ENCODE results near the gene NDFIP1. TPM values are rescaled to one million over a fixed set of nuclear protein-coding genes. Genes with fewer than 3 reads are reported as not detected.

Gene NDFIP1
- total and polyA plus RNA-seq, 10 of the 15 experiments (the other 5 are each of a cell fraction or from before 2014, with no cell fraction given): 0.08 to 2.7 (median 0.92) TPM

DNA sequence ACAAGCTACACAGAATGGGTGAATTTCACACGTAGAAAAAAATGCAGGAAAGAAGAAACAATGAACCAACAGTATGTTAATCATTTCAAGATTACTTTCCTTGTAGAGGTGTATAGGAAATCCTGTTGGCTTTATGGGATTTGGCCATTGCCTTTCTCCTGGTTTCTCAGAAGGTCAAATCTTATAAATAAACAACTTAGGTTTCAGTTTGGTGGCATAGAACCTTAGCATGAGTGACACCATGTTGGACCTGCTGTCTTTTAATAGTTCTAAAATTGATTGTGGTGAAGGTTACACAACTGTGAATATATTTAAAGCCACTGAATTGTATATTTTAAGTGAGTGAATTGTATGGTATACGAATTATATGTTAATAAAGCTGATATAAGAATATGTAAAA lies 16.7 kb upstream of the NDFIP1 start:
- Histone ChIP-seq H3K4me3 (no peak overlapping the region), H3K9ac (ENCODE audit: control insufficient read depth, insufficient read depth, low read length) (no peak overlapping the region), H3K79me2 (ENCODE audit: control insufficient read depth, insufficient read depth, low read length) (no peaks in the 10 kb centered on the region), H3K4me2 (ENCODE audit: control insufficient read depth, insufficient read depth) (no peak overlapping the region), H3K36me3 (ENCODE audit: control insufficient read depth in 2 of 2, insufficient read depth in 2 of 2, low read length in 1 of 2) (no peaks in the 10 kb centered on the region), H3K9me3 (replicated peaks; ENCODE audit: control insufficient read depth, insufficient read depth, low read length) (no peaks in the 10 kb centered on the region), H4K20me1 (ENCODE audit: control insufficient read depth, insufficient read depth) (no peaks in the 10 kb centered on the region; the same call in 1 of the 2 replicates), H2AFZ (ENCODE audit: control insufficient read depth, low read depth, low read length) (no peak overlapping the region), H3K27me3 (replicated peaks in 1 of 2; ENCODE audit: control insufficient read depth in 2 of 2, insufficient read depth in 2 of 2, low read length in 1 of 2) (no peaks in the 10 kb centered on the region), H3K4me1 (ENCODE audit: control insufficient read depth, insufficient read depth, low read length) (0 out of 2 replicates have a peak, but pooled peaks cover 7% of the 10 kb centered on the region), H3K27ac (ENCODE audit: control insufficient read depth, insufficient read depth) (no peak overlapping the region)
- FAIRE-seq (no peak), DNase-seq (ENCODE audit: low read depth, low spot score) (no peak), ATAC-seq (no peak)
- RAD21 ChIA-PET (ENCODE audit: unreplicated experiment): no interaction called here
- intact Hi-C loops (cut with micrococcal nuclease; ENCODE audit: unreplicated experiment) (no loop called here), in situ Hi-C loops (cut with MboI) (no loop called here)
- WGBS (ENCODE audit: insufficient coverage, insufficient replicate concordance, low lambda C conversion rate, missing lambda C conversion rate): 8% methylated on average over 2 of the region's 2 CpGs
- POLR2A ChIA-PET: interaction anchor here (0.5 kb wide), 1 partner anchor 20 kb away, joined by 3 read pairs; no protein-coding TSS in a partner anchor
- CTCF ChIA-PET: interaction anchor here (0.6 to 0.8 kb wide), 2 partner anchors 100 to 213 kb away, joined by 3 read pairs; no protein-coding TSS in a partner anchor
- TF ChIP-seq ETV6 (conservative IDR thresholded peaks at IDR 0.05 in 1 of 2, IDR thresholded peaks at IDR 0.05 in 1 of 2; ENCODE audit: borderline replicate concordance in 1 of 2, low read depth in 1 of 2): no peak
- TF ChIP-seq SPI1 (IDR thresholded peaks at IDR 0.05; ENCODE audit: borderline replicate concordance, insufficient read depth, low read depth, low read length): no peak
- TF ChIP-seq RAD51 (IDR thresholded peaks at IDR 0.05): no peak
- TF ChIP-seq PML (IDR thresholded peaks at IDR 0.05; ENCODE audit: low read length): no peak
- TF ChIP-seq RBBP5 (conservative IDR thresholded peaks at IDR 0.05): no peak
- TF ChIP-seq MTA2 (IDR thresholded peaks at IDR 0.05; ENCODE audit: low read depth): no peak
- TF ChIP-seq PKNOX1 (IDR thresholded peaks at IDR 0.05): no peak
- BruUV-seq (replicated peaks): no TSS peak
- SMC1A ChIA-PET (ENCODE audit: uncharacterized antibody, unreplicated experiment): no interaction called here

GRCh38 chr5:142095035-142095434 lies 13.5 kb upstream of the NDFIP1 start:
- TF ChIP-seq MYC (IDR thresholded peaks at IDR 0.05; ENCODE audit: insufficient read depth, insufficient read length, insufficient replicate concordance, low read length, severe bottlenecking) (no peak), EED (IDR thresholded peaks at IDR 0.05; ENCODE audit: low read depth) (no peak), ZBTB4 (CRISPR knock-in tag; IDR thresholded peaks at IDR 0.05) (no peak), HDAC2 (IDR thresholded peaks at IDR 0.05) (no peak), MLLT1 (IDR thresholded peaks at IDR 0.05) (no peak)
- 50% methylated on average over 4 of the region's 4 CpGs for WGBS (ENCODE audit: insufficient coverage, insufficient replicate concordance, low lambda C conversion rate, missing lambda C conversion rate)
- no peak overlapping the region for H3K9ac ChIP-seq (ENCODE audit: control insufficient read depth, insufficient read depth, low read length)
- no peak overlapping the region for H3K27ac ChIP-seq (ENCODE audit: control insufficient read depth, insufficient read depth)
- SMC1A ChIA-PET (ENCODE audit: uncharacterized antibody, unreplicated experiment): no interaction called here
- no peak overlapping the region for H3K4me2 ChIP-seq (ENCODE audit: control insufficient read depth, insufficient read depth)
- no peaks in the 10 kb centered on the region for H3K79me2 ChIP-seq (ENCODE audit: control insufficient read depth, insufficient read depth, low read length)
- DNase-seq (ENCODE audit: low read depth, low spot score) (no peak), ATAC-seq (no peak), FAIRE-seq (no peak)
- no peaks in the 10 kb centered on the region for H3K9me3 ChIP-seq (replicated peaks; ENCODE audit: control insufficient read depth, insufficient read depth, low read length)
- no peak overlapping the region for H3K4me3 ChIP-seq
- CTCF ChIA-PET: no interaction called here
- H2AFZ ChIP-seq (ENCODE audit: control insufficient read depth, low read depth, low read length): no peak overlapping the region
- intact Hi-C loops (cut with micrococcal nuclease; ENCODE audit: unreplicated experiment) (no loop called here), in situ Hi-C loops (cut with MboI) (no loop called here)
- H3K27me3 ChIP-seq (replicated peaks in 1 of 2; ENCODE audit: control insufficient read depth in 2 of 2, insufficient read depth in 2 of 2, low read length in 1 of 2): no peaks in the 10 kb centered on the region
- RAD21 ChIA-PET (ENCODE audit: unreplicated experiment): no interaction called here
- BruUV-seq (replicated peaks): no TSS peak
- no peaks in the 10 kb centered on the region for H3K36me3 ChIP-seq (ENCODE audit: control insufficient read depth in 2 of 2, insufficient read depth in 2 of 2, low read length in 1 of 2)
- POLR2A ChIA-PET: interaction anchor here (0.7 kb wide), 1 partner anchor 1655 kb away, joined by 4 read pairs; no protein-coding TSS in a partner anchor
- H4K20me1 ChIP-seq (ENCODE audit: control insufficient read depth, insufficient read depth): no peaks in the 10 kb centered on the region; the same call in 1 of the 2 replicates
- H3K4me1 ChIP-seq (ENCODE audit: control insufficient read depth, insufficient read depth, low read length): no peaks in the 10 kb centered on the region

All from GM12878 (cell line).